PC-3 (cell line): ENCODE measurements around the gene TPRG1. TPM values are rescaled to one million over a fixed set of nuclear protein-coding genes. Genes with fewer than 3 reads are reported as not detected.

Experiments used
- ATAC-seq: fragments of 200-7000 bp; cut with Tn5 transposase; 2 replicates; pipeline ENCODE4 v1.9.1; 2020; ENCODE audit warnings: mild to moderate bottlenecking, moderate library complexity
- BruUV-seq: library from RNA; stranded (reverse); fragments of 400-500 nt; replicated peaks from 2 replicates; lab custom pipeline; 2021; lab: Mats Ljungman, UMichigan
- CTCF ChIA-PET: fragments of 300-600 bp; sonication (Branson Sonifier 250); formaldehyde crosslinking; loops from one replicate; lab custom pipeline; 2022; ENCODE audit warnings: antibody characterized with exemption; lab: Charles Lee
- POLR2A ChIA-PET: fragments of 300-600 bp; sonication (Branson Sonifier 250); formaldehyde crosslinking; loops from one replicate; lab custom pipeline; 2022; ENCODE audit warnings: antibody characterized with exemption; ENCODE audit not compliant: unreplicated experiment; lab: Charles Lee
- DNase-seq: peaks from one replicate; pipeline ENCODE4 v3.0.0-alpha.2; 2015
- H2AFZ ChIP-seq: fragments of 300-600 bp; sonication (generic); 2 replicates; pipeline ENCODE4 v1.6.0; 2016; ENCODE audit warnings: antibody characterized with exemption, low read length
- H3F3A ChIP-seq: fragments of 300-600 bp; sonication (generic); one replicate; pipeline ENCODE4 v1.6.0; 2017; ENCODE audit warnings: antibody characterized with exemption, low read length, control low read depth, mild to moderate bottlenecking; ENCODE audit not compliant: unreplicated experiment
- H3K27ac ChIP-seq: fragments of 300-600 bp; sonication (generic); 2 replicates; pipeline ENCODE4 v1.5.1; 2016; ENCODE audit warnings: mild to moderate bottlenecking, low read length
- H3K27me3 ChIP-seq: fragments of 300-600 bp; sonication (generic); 2 replicates; pipeline ENCODE4 v1.6.1; 2016; ENCODE audit warnings: low read length, mixed read lengths
- H3K36me3 ChIP-seq: fragments of 300-600 bp; sonication (generic); 2 replicates; pipeline ENCODE4 v1.6.1; 2016; ENCODE audit warnings: low read depth, mixed run types, low read length, mixed read lengths
- H3K4me1 ChIP-seq: fragments of 300-600 bp; sonication (generic); 2 replicates; pipeline ENCODE4 v1.5.1; 2016; ENCODE audit warnings: low read length; ENCODE audit not compliant: insufficient read depth
- H3K4me2 ChIP-seq: fragments of 300-600 bp; sonication (generic); 2 replicates; pipeline ENCODE4 v1.6.0; 2016; ENCODE audit warnings: low read length
- H3K4me3 ChIP-seq: fragments of 300-600 bp; sonication (generic); 2 replicates; pipeline ENCODE4 v1.5.1; 2016; ENCODE audit warnings: mild to moderate bottlenecking, low read length, mixed read lengths
- H3K79me2 ChIP-seq: fragments of 300-600 bp; sonication (generic); 2 replicates; pipeline ENCODE4 v1.6.1; 2017; ENCODE audit warnings: low read length, mixed read lengths
- H3K9ac ChIP-seq: fragments of 300-600 bp; sonication (generic); 2 replicates; pipeline ENCODE4 v1.6.0; 2016; ENCODE audit warnings: mild to moderate bottlenecking, low read length
- H3K9me2 ChIP-seq: fragments of 300-600 bp; sonication (generic); replicated peaks from 2 replicates; pipeline ENCODE4 v1.6.1; 2016; ENCODE audit warnings: mixed run types, low read length, mixed read lengths
- H3K9me3 ChIP-seq: fragments of 300-600 bp; sonication (generic); 2 replicates; pipeline ENCODE4 v1.6.1; 2016; ENCODE audit warnings: low read length, mixed read lengths
- H4K20me1 ChIP-seq: fragments of 300-600 bp; sonication (generic); 2 replicates; pipeline ENCODE4 v1.6.1; 2016; ENCODE audit warnings: low read length, mixed read lengths
- EZH2 ChIP-seq: fragments of 300-600 bp; sonication (generic); IDR thresholded peaks from one replicate; pipeline ENCODE4 v1.6.1; 2017; ENCODE audit warnings: antibody characterized with exemption, mild to moderate bottlenecking, low read length; ENCODE audit not compliant: unreplicated experiment
- EZH2phosphoT487 ChIP-seq: fragments of 300-600 bp; sonication (generic); IDR thresholded peaks from 2 replicates; pipeline ENCODE4 v1.6.1; 2018; ENCODE audit warnings: mild to moderate bottlenecking, antibody characterized with exemption, low read length, borderline replicate concordance
- intact Hi-C: fragments of 100-400 bp; cut with micrococcal nuclease; formaldehyde crosslinking; loops from 2 replicates; pipeline ENCODE4 v1.9.0; 2023
- total RNA-seq: library from RNA; depleted of rRNA; stranded (reverse); fragments of >200 nt; gene quantifications from 2 replicates; pipeline ENCODE4 v1.2.3, GENCODE V29; 2014
- TF ChIP-seq, protein P1 (sequence below): fragments of 300-600 bp; sonication (generic); conservative IDR thresholded peaks from 2 replicates; pipeline ENCODE4 v1.5.1; 2017; ENCODE audit warnings: antibody characterized with exemption, low read depth, mild to moderate bottlenecking, low read length

The TPRG1 gene
- total RNA-seq, 1 experiment from 2014 or later, result 1.2 TPM

- no peaks in the 10 kb centered on the region for H3K9me2 ChIP-seq
- no peak overlapping the region for H2AFZ ChIP-seq
- H3K9ac ChIP-seq, result no peak overlapping the region
- H4K20me1 ChIP-seq, result no peaks in the 10 kb centered on the region
- H3K27ac ChIP-seq, result no peak overlapping the region
- no peak overlapping the region for H3K4me2 ChIP-seq
- POLR2A ChIA-PET, result interaction anchor here (0.5 kb wide), 1 partner anchor 35 kb away, joined by 3 read pairs; no protein-coding TSS in a partner anchor
- DNase-seq (no peak), ATAC-seq (no peak)
- H3K4me1 ChIP-seq, result no peaks in the 10 kb centered on the region
- CTCF ChIA-PET, result no interaction called here
- no peaks in the 10 kb centered on the region for H3K79me2 ChIP-seq
- H3K4me3 ChIP-seq, result no peak overlapping the region
- intact Hi-C loops, result no loop called here
- no peaks in the 10 kb centered on the region for H3K27me3 ChIP-seq
- H3K36me3 ChIP-seq, result no peaks in the 10 kb centered on the region
- no peaks in the 10 kb centered on the region for H3F3A ChIP-seq
- BruUV-seq, result no TSS peak
- TF ChIP-seq EZH2, result no peak
- TF ChIP-seq EZH2phosphoT487, result no peak
- TF ChIP-seq, protein P1, sequence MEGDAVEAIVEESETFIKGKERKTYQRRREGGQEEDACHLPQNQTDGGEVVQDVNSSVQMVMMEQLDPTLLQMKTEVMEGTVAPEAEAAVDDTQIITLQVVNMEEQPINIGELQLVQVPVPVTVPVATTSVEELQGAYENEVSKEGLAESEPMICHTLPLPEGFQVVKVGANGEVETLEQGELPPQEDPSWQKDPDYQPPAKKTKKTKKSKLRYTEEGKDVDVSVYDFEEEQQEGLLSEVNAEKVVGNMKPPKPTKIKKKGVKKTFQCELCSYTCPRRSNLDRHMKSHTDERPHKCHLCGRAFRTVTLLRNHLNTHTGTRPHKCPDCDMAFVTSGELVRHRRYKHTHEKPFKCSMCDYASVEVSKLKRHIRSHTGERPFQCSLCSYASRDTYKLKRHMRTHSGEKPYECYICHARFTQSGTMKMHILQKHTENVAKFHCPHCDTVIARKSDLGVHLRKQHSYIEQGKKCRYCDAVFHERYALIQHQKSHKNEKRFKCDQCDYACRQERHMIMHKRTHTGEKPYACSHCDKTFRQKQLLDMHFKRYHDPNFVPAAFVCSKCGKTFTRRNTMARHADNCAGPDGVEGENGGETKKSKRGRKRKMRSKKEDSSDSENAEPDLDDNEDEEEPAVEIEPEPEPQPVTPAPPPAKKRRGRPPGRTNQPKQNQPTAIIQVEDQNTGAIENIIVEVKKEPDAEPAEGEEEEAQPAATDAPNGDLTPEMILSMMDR, result no peak
- no peaks in the 10 kb centered on the region for H3K9me3 ChIP-seq
Measured at GRCh38 chr3:189210251-189210770, 38.5 kb downstream of the TPRG1 start.

GRCh38 chr3:189212681-189213080 is 40.9 kb downstream of the TPRG1 start:
- DNase-seq (no peak), ATAC-seq (no peak)
- no peak overlapping the region for H3K4me2 ChIP-seq
- no peaks in the 10 kb centered on the region for H3K4me1 ChIP-seq
- H4K20me1 ChIP-seq, result no peaks in the 10 kb centered on the region
- no TSS peak for BruUV-seq
- H3K79me2 ChIP-seq, result no peaks in the 10 kb centered on the region
- H3K27ac ChIP-seq, result no peak overlapping the region
- H3K9me2 ChIP-seq, result no peaks in the 10 kb centered on the region
- H3K9me3 ChIP-seq, result no peaks in the 10 kb centered on the region
- H3K27me3 ChIP-seq, result no peaks in the 10 kb centered on the region
- no peaks in the 10 kb centered on the region for H3F3A ChIP-seq
- no peak overlapping the region for H2AFZ ChIP-seq
- ChIA-PET CTCF (no interaction called here), POLR2A (no interaction called here)
- H3K36me3 ChIP-seq, result no peaks in the 10 kb centered on the region
- H3K9ac ChIP-seq, result no peak overlapping the region
- H3K4me3 ChIP-seq, result no peak overlapping the region
- intact Hi-C loops, result no loop called here
- TF ChIP-seq, protein P1, result no peak
- TF ChIP-seq EZH2phosphoT487, result no peak
- TF ChIP-seq EZH2, result no peak

DNA sequence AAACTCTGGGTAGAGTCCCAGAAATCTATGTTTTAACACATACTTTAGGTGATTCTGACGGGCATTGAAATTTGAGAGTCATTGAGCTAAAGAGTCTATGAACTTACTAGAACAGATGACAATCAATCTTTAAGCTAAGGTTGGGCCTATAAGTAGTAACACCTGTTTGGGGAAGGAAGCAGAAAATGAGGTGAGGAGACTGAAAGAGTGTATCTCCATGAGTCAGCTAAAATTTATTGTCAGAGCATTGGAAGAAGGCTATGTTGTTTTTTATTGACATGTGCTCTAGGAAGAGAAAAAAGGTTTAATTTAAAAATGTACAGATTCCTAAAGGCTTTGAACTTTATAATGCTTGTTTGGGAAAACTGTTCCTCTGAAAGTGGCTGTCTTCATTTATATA is 42.9 kb downstream of the TPRG1 start:
- Histone ChIP-seq H3K27me3 (no peaks in the 10 kb centered on the region), H3K9me2 (no peaks in the 10 kb centered on the region), H3K36me3 (no peaks in the 10 kb centered on the region), H3K4me2 (no peak overlapping the region), H3F3A (no peaks in the 10 kb centered on the region), H2AFZ (0 out of 2 replicates have a peak overlapping the region, but pooled peaks have one; percentile 5), H3K9ac (no peak overlapping the region), H3K4me3 (no peak overlapping the region), H3K79me2 (no peaks in the 10 kb centered on the region), H3K9me3 (no peaks in the 10 kb centered on the region), H3K27ac (no peak overlapping the region), H3K4me1 (no peaks in the 10 kb centered on the region), H4K20me1 (no peaks in the 10 kb centered on the region)
- intact Hi-C loops, result no loop called here
- POLR2A ChIA-PET, result no interaction called here
- CTCF ChIA-PET, result interaction anchor here (0.7 kb wide), 1 partner anchor 1719 kb away, joined by 4 read pairs; no protein-coding TSS in a partner anchor
- no TSS peak for BruUV-seq
- TF ChIP-seq, protein P1, result no peak
- TF ChIP-seq EZH2, result no peak
- TF ChIP-seq EZH2phosphoT487, result no peak
- ATAC-seq, result no peak
- no peak for DNase-seq
